Parathyroid adenoma (tissue), 2 donors: ENCODE measurements around the gene DDRGK1.
A peak's percentile ranks its signal among the peaks of the same experiment; 100 is the strongest.

Source experiments
- H2AFZ ChIP-seq: fragments of 300-600 bp; sonication (generic); one replicate; pipeline ENCODE4 v1.7.0; 2017; ENCODE audit warnings: antibody characterized with exemption, mild to moderate bottlenecking
- H3K27ac ChIP-seq: fragments of 300-600 bp; sonication (generic); one replicate; pipeline ENCODE4 v1.7.0; 2017
- H3K27me3 ChIP-seq: fragments of 300-600 bp; sonication (generic); one replicate; pipeline ENCODE4 v1.7.0; 2017; ENCODE audit warnings: low read length; ENCODE audit not compliant: control insufficient read depth, insufficient read depth
- H3K36me3 ChIP-seq: fragments of 300-600 bp; sonication (generic); one replicate; pipeline ENCODE4 v1.7.0; 2017; ENCODE audit warnings: low read length; ENCODE audit not compliant: control insufficient read depth, insufficient read depth
- H3K4me1 ChIP-seq: fragments of 300-600 bp; sonication (generic); one replicate; pipeline ENCODE4 v1.7.0; 2017; ENCODE audit warnings: control low read depth
- H3K4me2 ChIP-seq: fragments of 300-600 bp; sonication (generic); one replicate; pipeline ENCODE4 v1.7.0; 2017; ENCODE audit warnings: low read length
- H3K4me3 ChIP-seq: fragments of 300-600 bp; sonication (generic); one replicate; pipeline ENCODE4 v1.7.0; 2017; ENCODE audit warnings: low read depth, low read length
- H3K79me2 ChIP-seq: fragments of 300-600 bp; sonication (generic); one replicate; pipeline ENCODE4 v1.7.0; 2017; ENCODE audit warnings: control low read depth
- H3K9ac ChIP-seq: fragments of 300-600 bp; sonication (generic); one replicate; pipeline ENCODE4 v1.7.0; 2017; ENCODE audit warnings: mild to moderate bottlenecking
- H3K9me3 ChIP-seq: fragments of 300-600 bp; sonication (generic); one replicate; pipeline ENCODE4 v1.7.0; 2017; ENCODE audit warnings: low read length; ENCODE audit not compliant: control insufficient read depth
- TF ChIP-seq, protein P1 (sequence below): fragments of 300-600 bp; sonication (generic); IDR thresholded peaks from one replicate; pipeline ENCODE4 v1.7.0; 2017; ENCODE audit warnings: antibody characterized with exemption, mild to moderate bottlenecking
- donor health status: primary hyperparathyroidism.

Gene DDRGK1

DNA sequence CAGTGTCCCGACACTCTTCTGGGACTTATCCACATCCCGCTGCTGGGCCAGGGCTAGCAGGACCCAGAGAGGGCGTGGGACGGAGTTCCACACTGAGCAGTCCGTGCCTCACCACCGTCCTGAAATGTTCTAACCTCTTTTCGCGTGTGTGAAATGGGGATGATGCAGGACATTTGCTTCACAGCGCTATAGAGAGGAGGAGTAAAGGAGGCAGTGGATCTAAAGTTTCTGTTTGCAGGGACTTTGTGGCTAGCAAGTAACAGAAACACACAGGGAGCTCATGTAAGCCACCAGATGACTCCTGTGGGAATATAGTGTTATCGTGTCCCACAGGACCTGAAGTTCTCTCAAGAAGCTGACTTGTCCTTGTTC, 5.5 kb upstream of the DDRGK1 start:
- Histone ChIP-seq H3K36me3 (no peaks in the 10 kb centered on the region), H2AFZ (peak overlapping the region; percentile 95), H3K4me2 (peak overlapping the region; percentile 100), H3K4me3 (peak overlapping the region; percentile 92), H3K9ac (peak overlapping the region; percentile 40), H3K4me1 (no peaks in the 10 kb centered on the region), H3K9me3 (no peaks in the 10 kb centered on the region), H3K27ac (no peak overlapping the region), H3K27me3 (no peaks in the 10 kb centered on the region), H3K79me2 (no peaks in the 10 kb centered on the region)
- TF ChIP-seq, protein P1, sequence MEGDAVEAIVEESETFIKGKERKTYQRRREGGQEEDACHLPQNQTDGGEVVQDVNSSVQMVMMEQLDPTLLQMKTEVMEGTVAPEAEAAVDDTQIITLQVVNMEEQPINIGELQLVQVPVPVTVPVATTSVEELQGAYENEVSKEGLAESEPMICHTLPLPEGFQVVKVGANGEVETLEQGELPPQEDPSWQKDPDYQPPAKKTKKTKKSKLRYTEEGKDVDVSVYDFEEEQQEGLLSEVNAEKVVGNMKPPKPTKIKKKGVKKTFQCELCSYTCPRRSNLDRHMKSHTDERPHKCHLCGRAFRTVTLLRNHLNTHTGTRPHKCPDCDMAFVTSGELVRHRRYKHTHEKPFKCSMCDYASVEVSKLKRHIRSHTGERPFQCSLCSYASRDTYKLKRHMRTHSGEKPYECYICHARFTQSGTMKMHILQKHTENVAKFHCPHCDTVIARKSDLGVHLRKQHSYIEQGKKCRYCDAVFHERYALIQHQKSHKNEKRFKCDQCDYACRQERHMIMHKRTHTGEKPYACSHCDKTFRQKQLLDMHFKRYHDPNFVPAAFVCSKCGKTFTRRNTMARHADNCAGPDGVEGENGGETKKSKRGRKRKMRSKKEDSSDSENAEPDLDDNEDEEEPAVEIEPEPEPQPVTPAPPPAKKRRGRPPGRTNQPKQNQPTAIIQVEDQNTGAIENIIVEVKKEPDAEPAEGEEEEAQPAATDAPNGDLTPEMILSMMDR, result no peak

DNA sequence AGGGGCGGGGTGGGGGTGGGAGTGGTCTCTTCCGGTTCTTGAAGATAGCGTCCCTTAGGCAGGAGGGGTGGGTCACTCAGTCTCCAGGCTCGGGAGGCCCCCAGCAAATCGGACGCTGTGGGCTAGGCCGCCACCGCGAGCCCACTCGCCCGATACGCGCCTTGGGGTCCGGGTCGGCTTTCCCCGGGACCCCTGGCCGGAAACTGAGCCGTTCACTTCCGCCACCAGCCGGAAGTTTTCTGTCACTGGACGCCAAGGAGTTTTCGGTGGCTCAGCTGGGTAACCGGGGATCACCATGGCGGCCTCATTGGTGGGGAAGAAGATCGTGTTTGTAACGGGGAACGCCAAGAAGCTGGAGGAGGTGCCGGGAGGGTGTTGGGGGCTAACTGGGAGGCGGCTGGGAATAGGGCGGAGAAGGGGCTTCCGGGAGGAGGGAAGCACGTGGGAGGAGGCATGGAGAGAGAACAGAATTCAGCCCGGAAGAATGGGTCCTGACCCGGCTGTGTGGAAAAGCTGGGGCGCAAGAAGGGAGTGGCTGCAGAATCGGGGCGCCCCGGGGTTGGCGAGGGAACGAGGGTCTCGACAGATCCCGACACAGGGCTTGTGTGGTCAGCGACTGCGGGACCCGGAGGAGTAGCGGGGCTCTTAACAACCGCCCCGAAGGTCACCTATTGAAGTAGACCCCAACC, 4.9 kb upstream of the DDRGK1 start, which contains the start of gene ITPA:
TSS of gene ITPA (plus strand) at position 242 of the 689 bp plus-strand sequence. CDS start at position 296, 54 bp downstream.
- Histone ChIP-seq H3K27ac (peak within 1 kb of the TSS; percentile 48), H3K36me3 (no peaks in the 10 kb centered on the region), H3K9me3 (no peaks in the 10 kb centered on the region), H3K27me3 (no peaks in the 10 kb centered on the region), H3K9ac (peak within 1 kb of the TSS; percentile 40), H3K4me1 (no peaks in the 10 kb centered on the region), H2AFZ (peak within 1 kb of the TSS; percentile 95), H3K4me2 (peak within 1 kb of the TSS; percentile 100), H3K79me2 (no peaks in the 10 kb centered on the region), H3K4me3 (peak within 1 kb of the TSS; percentile 92)
- TF ChIP-seq, protein P1, result no peak

DNA sequence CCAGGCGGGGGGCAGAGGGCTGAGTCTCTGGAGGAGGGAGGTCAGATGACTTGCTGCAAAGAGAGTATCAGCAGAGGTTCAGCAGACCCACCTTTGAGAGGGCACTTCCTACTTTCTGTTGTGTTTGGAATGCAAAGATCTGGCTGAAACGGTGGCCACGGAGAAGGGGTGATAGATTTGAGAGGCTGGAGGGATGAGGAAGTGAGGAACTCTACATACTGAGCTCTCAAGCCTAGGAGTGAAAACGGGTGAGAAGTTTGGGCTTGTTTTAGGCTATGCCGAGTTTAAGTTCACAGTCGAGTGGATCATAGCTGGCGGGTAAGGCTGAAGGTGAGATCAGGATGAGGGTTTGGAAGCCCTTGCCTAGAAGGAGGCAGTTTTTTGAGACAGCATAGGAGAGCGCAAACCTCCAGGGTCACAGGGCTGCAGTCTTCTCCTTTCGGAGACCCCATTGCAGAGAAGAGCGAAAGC, 4.3 kb upstream of the DDRGK1 start:
- Histone ChIP-seq H3K27me3 (no peaks in the 10 kb centered on the region), H3K4me1 (no peaks in the 10 kb centered on the region), H2AFZ (peak overlapping the region; percentile 95), H3K79me2 (no peaks in the 10 kb centered on the region), H3K4me3 (peak overlapping the region; percentile 92), H3K36me3 (no peaks in the 10 kb centered on the region), H3K9ac (no peak overlapping the region), H3K27ac (peak overlapping the region; percentile 48), H3K9me3 (no peaks in the 10 kb centered on the region), H3K4me2 (peak overlapping the region; percentile 100)
- TF ChIP-seq, protein P1, result no peak

DNA sequence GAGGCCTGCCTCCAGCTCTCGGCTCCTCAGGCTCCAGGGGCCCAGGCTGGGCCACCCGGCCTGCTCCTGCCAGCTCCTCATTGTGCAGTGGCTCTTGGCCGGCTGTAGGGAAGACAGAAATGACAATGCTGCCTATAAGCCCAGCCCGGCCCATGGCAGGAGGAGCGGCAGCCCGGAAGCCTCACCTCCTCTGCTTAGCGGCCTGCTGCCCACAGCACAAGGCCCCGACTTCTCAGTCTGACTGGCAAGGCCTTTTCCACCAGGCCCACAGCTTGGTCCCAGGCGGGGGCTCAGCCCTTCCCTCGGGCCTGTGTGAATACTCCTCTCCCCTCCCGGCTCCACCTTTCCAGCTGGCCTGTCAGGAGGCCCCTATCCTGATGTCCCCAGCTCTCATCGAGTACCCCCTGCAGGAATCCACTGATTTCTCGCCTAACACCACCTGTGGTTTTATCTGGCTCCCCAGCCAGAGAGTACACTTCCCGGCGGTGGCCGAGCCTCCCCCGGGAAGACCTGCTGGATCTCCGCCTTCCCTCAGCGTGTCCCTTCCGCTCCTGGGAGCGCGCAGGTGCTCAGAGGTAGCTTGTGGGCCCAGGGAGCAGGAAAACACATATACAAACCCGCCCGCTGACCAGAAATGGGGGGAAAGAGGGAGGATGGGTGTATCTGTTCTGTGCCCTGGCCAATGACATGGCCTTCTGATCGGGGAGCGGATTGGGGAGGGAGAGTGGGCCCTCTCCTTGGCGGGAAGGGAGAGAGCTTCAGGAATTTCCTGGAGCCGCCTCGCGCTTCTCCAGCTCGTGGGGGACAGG, 963 bp downstream of the DDRGK1 start:
- Histone ChIP-seq H3K9ac (peak overlapping the region; percentile 77), H3K4me1 (peaks cover 8% of the 10 kb centered on the region), H3K27me3 (no peaks in the 10 kb centered on the region), H3K36me3 (no peaks in the 10 kb centered on the region), H2AFZ (peak overlapping the region; percentile 84), H3K4me3 (peak overlapping the region; percentile 88), H3K9me3 (no peaks in the 10 kb centered on the region), H3K27ac (peak overlapping the region; percentile 71), H3K4me2 (peak overlapping the region; percentile 97), H3K79me2 (peaks cover 19% of the 10 kb centered on the region)
- TF ChIP-seq, protein P1, result no peak
